WI38 (cell line): ENCODE data around the gene TMBIM6.
"Not testable (repeated sequence)": the region's sequence is repeated elsewhere in the genome, so short reads cannot be mapped to it uniquely, and the experiment has no call there.

Experiments used
- H3K4me3 ChIP-seq: 2 replicates; pipeline ENCODE4 v1.5.1; 2011; ENCODE audit warnings: low read depth, mild to moderate bottlenecking, control low read depth, low read length
- TF ChIP-seq, protein P1 (sequence below): IDR thresholded peaks from 2 replicates; pipeline ENCODE4 v1.5.1; 2012; ENCODE audit warnings: low read depth, mild to moderate bottlenecking, control low read depth, low read length

The TMBIM6 gene

GRCh38 chr12:49707812-49708147 is 33.6 kb upstream of the TMBIM6 start:
- TF ChIP-seq, protein P1, sequence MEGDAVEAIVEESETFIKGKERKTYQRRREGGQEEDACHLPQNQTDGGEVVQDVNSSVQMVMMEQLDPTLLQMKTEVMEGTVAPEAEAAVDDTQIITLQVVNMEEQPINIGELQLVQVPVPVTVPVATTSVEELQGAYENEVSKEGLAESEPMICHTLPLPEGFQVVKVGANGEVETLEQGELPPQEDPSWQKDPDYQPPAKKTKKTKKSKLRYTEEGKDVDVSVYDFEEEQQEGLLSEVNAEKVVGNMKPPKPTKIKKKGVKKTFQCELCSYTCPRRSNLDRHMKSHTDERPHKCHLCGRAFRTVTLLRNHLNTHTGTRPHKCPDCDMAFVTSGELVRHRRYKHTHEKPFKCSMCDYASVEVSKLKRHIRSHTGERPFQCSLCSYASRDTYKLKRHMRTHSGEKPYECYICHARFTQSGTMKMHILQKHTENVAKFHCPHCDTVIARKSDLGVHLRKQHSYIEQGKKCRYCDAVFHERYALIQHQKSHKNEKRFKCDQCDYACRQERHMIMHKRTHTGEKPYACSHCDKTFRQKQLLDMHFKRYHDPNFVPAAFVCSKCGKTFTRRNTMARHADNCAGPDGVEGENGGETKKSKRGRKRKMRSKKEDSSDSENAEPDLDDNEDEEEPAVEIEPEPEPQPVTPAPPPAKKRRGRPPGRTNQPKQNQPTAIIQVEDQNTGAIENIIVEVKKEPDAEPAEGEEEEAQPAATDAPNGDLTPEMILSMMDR: no peak
- no peak overlapping the region for H3K4me3 ChIP-seq

DNA sequence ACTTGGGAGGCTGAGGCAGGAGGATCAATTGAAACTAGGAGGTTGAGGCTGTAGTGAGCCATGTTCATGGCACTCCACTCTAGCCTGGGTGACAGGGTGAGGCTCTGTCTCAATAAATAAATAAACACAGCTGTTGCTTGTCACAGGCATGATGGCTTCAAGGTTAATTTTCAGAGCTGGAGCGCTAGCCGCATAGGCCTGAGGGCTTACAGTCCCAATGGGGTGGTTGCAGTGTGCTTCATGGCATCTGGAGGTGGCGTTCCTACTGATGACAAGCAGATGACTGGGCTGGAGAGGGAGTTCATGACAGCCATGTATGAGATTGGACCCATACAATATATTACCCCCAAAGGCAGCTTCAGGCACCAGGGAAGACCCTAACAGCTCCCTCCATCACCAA is 32.5 kb upstream of the TMBIM6 start:
- TF ChIP-seq, protein P1: no peak
- H3K4me3 ChIP-seq: no peak overlapping the region

DNA sequence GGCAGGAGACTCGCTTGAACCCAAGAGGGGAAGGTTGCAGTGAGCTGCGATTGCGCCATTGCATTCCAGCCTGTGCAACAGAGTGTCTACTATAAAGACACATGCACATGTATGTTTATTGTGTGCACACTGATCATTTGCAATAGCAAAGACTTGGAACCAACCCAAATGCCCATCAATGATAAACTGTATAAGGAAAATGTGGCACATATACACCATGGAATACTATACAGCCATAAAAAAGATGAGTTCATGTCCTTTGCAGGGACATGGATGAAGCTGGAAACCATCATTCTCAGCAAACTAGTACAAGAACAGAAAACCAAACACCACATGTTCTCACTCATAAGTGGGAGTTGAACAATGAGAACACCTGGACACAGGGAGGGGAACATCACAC is 27.4 kb upstream of the TMBIM6 start:
- not testable (repeated sequence) for H3K4me3 ChIP-seq

- TF ChIP-seq, protein P1: no peak
- H3K4me3 ChIP-seq: no peak overlapping the region
Observed at GRCh38 chr12:49716553-49716952, 24.8 kb upstream of the TMBIM6 start.

DNA sequence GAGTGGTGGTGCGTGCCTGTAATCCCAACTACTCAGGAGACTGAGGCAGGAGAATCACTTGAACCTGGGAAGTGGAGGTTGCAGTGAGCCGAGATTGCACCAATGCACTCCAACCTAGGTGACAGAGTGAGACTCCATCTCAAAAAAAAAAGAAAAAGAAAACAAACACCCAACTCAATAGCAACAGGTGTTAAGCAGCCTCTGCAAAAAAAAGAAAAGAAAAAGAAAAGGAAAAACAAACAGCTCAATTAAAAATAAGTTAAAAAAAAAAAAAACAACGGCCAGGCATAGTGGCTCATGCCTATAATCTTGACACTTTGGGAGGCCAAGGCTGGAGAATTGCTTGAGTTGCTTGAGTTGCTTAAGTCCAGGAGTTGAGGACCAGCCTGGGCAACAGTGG is 23.6 kb upstream of the TMBIM6 start:
- not testable (repeated sequence) for H3K4me3 ChIP-seq

- TF ChIP-seq, protein P1: no peak
- no peak overlapping the region for H3K4me3 ChIP-seq
Observed at GRCh38 chr12:49720214-49720613, 21.1 kb upstream of the TMBIM6 start.

DNA sequence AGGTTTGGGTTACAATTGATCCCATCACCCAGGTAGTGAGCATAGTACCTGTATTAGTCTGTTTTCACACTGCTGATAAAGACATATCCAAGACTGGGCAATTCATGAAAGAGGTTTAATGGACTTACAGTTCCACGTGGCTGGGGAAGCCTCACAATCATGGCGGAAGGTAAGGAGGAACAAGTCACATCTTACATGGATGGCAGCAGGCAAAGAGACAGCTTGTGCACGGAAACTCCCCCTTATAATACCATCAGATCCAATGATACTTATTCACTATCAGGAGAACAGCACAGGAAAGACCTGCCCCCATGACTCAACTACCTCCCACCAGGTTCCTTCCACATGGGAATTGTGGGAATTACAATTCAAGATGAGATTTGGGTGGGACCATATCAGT is 20.0 kb upstream of the TMBIM6 start:
- not testable (repeated sequence) for H3K4me3 ChIP-seq

DNA sequence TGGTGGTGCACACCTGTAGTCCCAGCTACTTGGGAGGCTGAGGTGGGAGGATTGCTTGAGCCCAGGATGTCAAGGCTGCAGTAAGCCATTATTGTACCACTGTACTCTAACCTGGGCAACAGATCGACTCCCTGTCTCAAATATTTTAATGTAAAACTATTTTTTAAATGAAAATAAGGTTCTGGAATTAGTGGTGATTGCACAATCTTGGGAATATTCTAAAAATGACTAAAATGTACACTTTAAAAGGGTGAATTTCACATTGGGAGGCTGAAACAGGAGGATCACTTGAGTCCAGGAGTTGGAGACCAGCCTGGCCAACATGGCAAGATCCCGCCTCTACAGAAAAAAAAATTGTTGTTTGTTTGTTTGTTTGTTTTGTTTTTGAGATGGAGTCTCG is 12.9 kb upstream of the TMBIM6 start:
- TF ChIP-seq, protein P1: no peak
- no peak overlapping the region for H3K4me3 ChIP-seq

DNA sequence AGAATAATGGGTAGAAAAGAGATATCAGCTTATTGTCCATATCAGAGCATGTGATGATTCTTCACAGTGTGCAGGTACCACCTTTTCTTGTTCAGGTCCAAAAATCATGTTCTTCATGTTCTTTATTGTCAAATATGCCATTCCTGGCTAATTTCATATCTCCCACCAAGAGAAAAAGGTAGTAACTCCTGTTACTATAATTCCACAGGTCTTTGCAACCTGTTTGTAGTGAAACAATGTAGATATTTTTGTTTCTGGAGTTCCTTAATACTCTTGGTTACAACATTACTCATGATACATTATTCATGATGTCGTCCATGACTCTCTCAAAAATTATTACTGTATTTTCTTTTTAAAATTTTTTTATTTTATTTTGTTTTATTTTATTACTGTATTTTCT is 11.3 kb upstream of the TMBIM6 start:
- TF ChIP-seq, protein P1: no peak
- no peak overlapping the region for H3K4me3 ChIP-seq
